T-helper 2 cell treated with Interferon-gamma antibody and Interleukin-4, amounts not matched to agents 5 μg/mL and 100 μg/mL, for 36 hours (primary cell): ENCODE data around the gene SP7.
"Not testable (repeated sequence)": the region's sequence is repeated elsewhere in the genome, so short reads cannot be mapped to it uniquely, and the experiment has no call there.

Source experiments
- DNase-seq: peaks from one replicate; pipeline ENCODE4 v3.0.0; 2021; ENCODE audit warnings: low spot score
- H3K27ac Mint-ChIP-seq: one replicate; pipeline ENCODE4 v1.8.0; 2021; ENCODE audit warnings: mild to moderate bottlenecking, mixed read lengths
- H3K27me3 Mint-ChIP-seq: one replicate; pipeline ENCODE4 v1.8.0; 2021; ENCODE audit warnings: low read depth, mixed read lengths
- H3K36me3 Mint-ChIP-seq: one replicate; pipeline ENCODE4 v1.8.0; 2021; ENCODE audit warnings: low read depth, mixed read lengths
- H3K4me1 Mint-ChIP-seq: one replicate; pipeline ENCODE4 v1.8.0; 2021; ENCODE audit warnings: low read depth, mixed read lengths
- H3K4me3 Mint-ChIP-seq: one replicate; pipeline ENCODE4 v1.8.0; 2022; ENCODE audit warnings: mild to moderate bottlenecking, moderate library complexity, mixed read lengths
- H3K9me3 Mint-ChIP-seq: one replicate; pipeline ENCODE4 v1.8.0; 2021; ENCODE audit warnings: mixed read lengths

Gene SP7

GRCh38 chr12:53361638-53362037, 25.5 kb upstream of the SP7 start:
- H3K4me3 Mint-ChIP-seq, H3K27me3 Mint-ChIP-seq, DNase-seq, H3K27ac Mint-ChIP-seq, H3K36me3 Mint-ChIP-seq, H3K9me3 Mint-ChIP-seq: not testable (repeated sequence)
- H3K4me1 Mint-ChIP-seq: peaks cover 10% of the 10 kb centered on the region

GRCh38 chr12:53358836-53359419, 22.8 kb upstream of the SP7 start:
- Mint-ChIP-seq H3K9me3 (no peaks in the 10 kb centered on the region), H3K27me3 (no peaks in the 10 kb centered on the region), H3K36me3 (no peaks in the 10 kb centered on the region), H3K4me3 (no peak overlapping the region), H3K4me1 (no peaks in the 10 kb centered on the region), H3K27ac (no peak overlapping the region)
- DNase-seq: no peak

- no peak for DNase-seq
- Mint-ChIP-seq H3K27ac (no peak overlapping the region), H3K4me3 (no peak overlapping the region), H3K27me3 (no peaks in the 10 kb centered on the region), H3K36me3 (no peaks in the 10 kb centered on the region), H3K9me3 (no peaks in the 10 kb centered on the region), H3K4me1 (peaks cover 4% of the 10 kb centered on the region)
These were observed 19.0 kb upstream of the SP7 start for GRCh38 chr12:53355121-53355520.

GRCh38 chr12:53353257-53353655, 17.1 kb upstream of the SP7 start:
- DNase-seq: no peak
- Mint-ChIP-seq H3K4me1 (peaks cover 4% of the 10 kb centered on the region), H3K27me3 (no peaks in the 10 kb centered on the region), H3K9me3 (no peaks in the 10 kb centered on the region), H3K27ac (no peak overlapping the region), H3K4me3 (no peak overlapping the region), H3K36me3 (no peaks in the 10 kb centered on the region)

- Mint-ChIP-seq H3K36me3 (no peaks in the 10 kb centered on the region), H3K4me3 (no peak overlapping the region), H3K4me1 (peaks cover 4% of the 10 kb centered on the region), H3K27ac (peak overlapping the region; percentile 22), H3K27me3 (no peaks in the 10 kb centered on the region), H3K9me3 (no peaks in the 10 kb centered on the region)
- peak; percentile 74 for DNase-seq
These were observed 16.4 kb upstream of the SP7 start for GRCh38 chr12:53352331-53353256.

- Mint-ChIP-seq H3K27me3 (no peaks in the 10 kb centered on the region), H3K4me3 (no peak overlapping the region), H3K36me3 (no peaks in the 10 kb centered on the region), H3K4me1 (peaks cover 19% of the 10 kb centered on the region), H3K9me3 (no peaks in the 10 kb centered on the region), H3K27ac (no peak overlapping the region)
- DNase-seq: no peak
These were observed 11.8 kb upstream of the SP7 start for GRCh38 chr12:53347905-53348304.

- Mint-ChIP-seq H3K4me3 (no peak overlapping the region), H3K4me1 (peaks cover 16% of the 10 kb centered on the region), H3K9me3 (no peaks in the 10 kb centered on the region), H3K27me3 (no peaks in the 10 kb centered on the region), H3K36me3 (no peaks in the 10 kb centered on the region), H3K27ac (no peak overlapping the region)
- DNase-seq: no peak
These were observed 10.3 kb upstream of the SP7 start for GRCh38 chr12:53346491-53346890.

GRCh38 chr12:53345486-53346188, 9.5 kb upstream of the SP7 start:
- H3K27ac Mint-ChIP-seq: peak overlapping the region; percentile 95
- DNase-seq: no peak

GRCh38 chr12:53344824-53345485, 8.8 kb upstream of the SP7 start:
- Mint-ChIP-seq H3K27me3 (peaks cover 5% of the 10 kb centered on the region), H3K36me3 (no peaks in the 10 kb centered on the region), H3K4me1 (peaks cover 16% of the 10 kb centered on the region), H3K9me3 (no peaks in the 10 kb centered on the region), H3K27ac (peak overlapping the region; percentile 95), H3K4me3 (peak overlapping the region; percentile 99)
- peak; percentile 58 for DNase-seq

More at GRCh38 chr12:53345486-53346188, 9.5 kb upstream of the SP7 start:
- H3K27me3 Mint-ChIP-seq: peaks cover 1% of the 10 kb centered on the region
- H3K36me3 Mint-ChIP-seq: no peaks in the 10 kb centered on the region
- no peaks in the 10 kb centered on the region for H3K9me3 Mint-ChIP-seq
- peak overlapping the region; percentile 99 for H3K4me3 Mint-ChIP-seq
- H3K4me1 Mint-ChIP-seq: peaks cover 16% of the 10 kb centered on the region

- H3K4me3 Mint-ChIP-seq: peak overlapping the region; percentile 74
- no peaks in the 10 kb centered on the region for H3K9me3 Mint-ChIP-seq
- H3K4me1 Mint-ChIP-seq: peaks cover 16% of the 10 kb centered on the region
- no peaks in the 10 kb centered on the region for H3K36me3 Mint-ChIP-seq
- DNase-seq: no peak
- peak overlapping the region; percentile 83 for H3K27ac Mint-ChIP-seq
- H3K27me3 Mint-ChIP-seq: peaks cover 9% of the 10 kb centered on the region
These were observed 8.3 kb upstream of the SP7 start for GRCh38 chr12:53344487-53344823.

GRCh38 chr12:53343969-53344368, 7.8 kb upstream of the SP7 start:
- H3K9me3 Mint-ChIP-seq: no peaks in the 10 kb centered on the region
- no peak for DNase-seq
- peaks cover 9% of the 10 kb centered on the region for H3K27me3 Mint-ChIP-seq
- H3K36me3 Mint-ChIP-seq: no peaks in the 10 kb centered on the region
- H3K4me3 Mint-ChIP-seq: peak overlapping the region; percentile 74
- H3K27ac Mint-ChIP-seq: peak overlapping the region; percentile 83
- peaks cover 16% of the 10 kb centered on the region for H3K4me1 Mint-ChIP-seq

- H3K27ac Mint-ChIP-seq: peak overlapping the region; percentile 62
- no peaks in the 10 kb centered on the region for H3K9me3 Mint-ChIP-seq
- no peak for DNase-seq
- no peaks in the 10 kb centered on the region for H3K36me3 Mint-ChIP-seq
- peak overlapping the region; percentile 28 for H3K4me3 Mint-ChIP-seq
- peaks cover 16% of the 10 kb centered on the region for H3K4me1 Mint-ChIP-seq
- H3K27me3 Mint-ChIP-seq: peaks cover 9% of the 10 kb centered on the region
These were observed 7.3 kb upstream of the SP7 start for GRCh38 chr12:53343449-53343848.

GRCh38 chr12:53340398-53340797, 4.2 kb upstream of the SP7 start:
- H3K27ac Mint-ChIP-seq: no peak overlapping the region
- DNase-seq: no peak
- H3K27me3 Mint-ChIP-seq: peaks cover 35% of the 10 kb centered on the region
- peaks cover 23% of the 10 kb centered on the region for H3K4me1 Mint-ChIP-seq
- peaks cover 2% of the 10 kb centered on the region for H3K36me3 Mint-ChIP-seq
- H3K4me3 Mint-ChIP-seq: no peak overlapping the region
- H3K9me3 Mint-ChIP-seq: no peaks in the 10 kb centered on the region

GRCh38 chr12:53338916-53339315, 2.8 kb upstream of the SP7 start:
- Mint-ChIP-seq H3K9me3 (no peaks in the 10 kb centered on the region), H3K4me1 (peaks cover 14% of the 10 kb centered on the region), H3K4me3 (no peak overlapping the region), H3K27me3 (peaks cover 44% of the 10 kb centered on the region), H3K27ac (no peak overlapping the region), H3K36me3 (peaks cover 2% of the 10 kb centered on the region)
- DNase-seq: no peak
